Stomach smooth muscle (tissue), 2 donors: ENCODE measurements around the gene NFIA.

ENCODE experiments used
- H3K27ac ChIP-seq: one replicate; pipeline ENCODE4 v1.7.0; 2013; ENCODE audit warnings: mild to moderate bottlenecking, low read length, inconsistent platforms
- H3K27me3 ChIP-seq, 2 donors: one replicate each; pipeline ENCODE4 v1.7.0; 2013; ENCODE audit warnings: low read length in 2 of 2; ENCODE audit not compliant: insufficient read depth in 2 of 2, control insufficient read depth in 1 of 2
- H3K36me3 ChIP-seq, 2 donors: one replicate each; pipeline ENCODE4 v1.7.0; 2013; ENCODE audit warnings: low read length in 2 of 2; ENCODE audit not compliant: control insufficient read depth in 2 of 2, insufficient read depth in 2 of 2
- H3K4me1 ChIP-seq: one replicate; pipeline ENCODE4 v1.7.0; 2013; ENCODE audit warnings: low read length; ENCODE audit not compliant: control insufficient read depth, insufficient read depth
- H3K4me3 ChIP-seq, 2 donors: one replicate each; pipeline ENCODE4 v1.7.0; 2013; ENCODE audit warnings: low read length in 2 of 2
- H3K9ac ChIP-seq, 2 donors: one replicate each; pipeline ENCODE4 v1.7.0; 2013; ENCODE audit warnings: low read length in 2 of 2, mild to moderate bottlenecking in 1 of 2
- H3K9me3 ChIP-seq, 2 donors: one replicate each; pipeline ENCODE4 v1.7.0; 2013; ENCODE audit warnings: low read length in 2 of 2; ENCODE audit not compliant: control insufficient read depth in 2 of 2
- donor health status: healthy.
- donor health status: Pancreatic carcinoma.

The NFIA gene

GRCh38 chr1:61420909-61421835 lies 338.8 kb downstream of the NFIA start:
- Histone ChIP-seq H3K4me3 (no peak overlapping the region), H3K27me3 (no peaks in the 10 kb centered on the region), H3K4me1 (no peaks in the 10 kb centered on the region), H3K9me3 (no peaks in the 10 kb centered on the region), H3K9ac (no peak overlapping the region), H3K27ac (no peak overlapping the region), H3K36me3 (peaks cover 0 to 5% of the 10 kb centered on the region in 2 donors)

- no peak overlapping the region for H3K4me3 ChIP-seq
- H3K9me3 ChIP-seq: no peaks in the 10 kb centered on the region
- no peaks in the 10 kb centered on the region for H3K4me1 ChIP-seq
- H3K9ac ChIP-seq: no peak overlapping the region
- H3K36me3 ChIP-seq: peaks cover 3 to 5% of the 10 kb centered on the region in 2 donors
- H3K27me3 ChIP-seq: no peaks in the 10 kb centered on the region
- no peak overlapping the region for H3K27ac ChIP-seq
These were observed 341.3 kb downstream of the NFIA start for GRCh38 chr1:61423643-61424042.

GRCh38 chr1:61424382-61424781 lies 342.0 kb downstream of the NFIA start:
- Histone ChIP-seq H3K27ac (no peak overlapping the region), H3K4me3 (no peak overlapping the region), H3K9ac (no peak overlapping the region), H3K36me3 (peaks cover under 1 to 3% of the 10 kb centered on the region in 2 donors), H3K27me3 (no peaks in the 10 kb centered on the region), H3K9me3 (no peaks in the 10 kb centered on the region), H3K4me1 (no peaks in the 10 kb centered on the region)

GRCh38 chr1:61425040-61425439 lies 342.7 kb downstream of the NFIA start:
- Histone ChIP-seq H3K4me3 (no peak overlapping the region), H3K36me3 (peaks cover 0 to 3% of the 10 kb centered on the region in 2 donors), H3K27ac (no peak overlapping the region), H3K27me3 (no peaks in the 10 kb centered on the region), H3K9ac (no peak overlapping the region), H3K9me3 (no peaks in the 10 kb centered on the region), H3K4me1 (no peaks in the 10 kb centered on the region)

GRCh38 chr1:61426254-61426653 lies 343.9 kb downstream of the NFIA start:
- Histone ChIP-seq H3K4me3 (no peak overlapping the region), H3K9ac (no peak overlapping the region), H3K27me3 (no peaks in the 10 kb centered on the region), H3K27ac (no peak overlapping the region), H3K4me1 (no peaks in the 10 kb centered on the region), H3K9me3 (no peaks in the 10 kb centered on the region), H3K36me3 (peaks cover 0 to 3% of the 10 kb centered on the region in 2 donors)

GRCh38 chr1:61426885-61427284 lies 344.5 kb downstream of the NFIA start:
- Histone ChIP-seq H3K4me3 (no peak overlapping the region), H3K27me3 (no peaks in the 10 kb centered on the region), H3K9ac (no peak overlapping the region), H3K27ac (no peak overlapping the region), H3K4me1 (no peaks in the 10 kb centered on the region), H3K9me3 (no peaks in the 10 kb centered on the region), H3K36me3 (peaks cover 0 to 3% of the 10 kb centered on the region in 2 donors)

GRCh38 chr1:61427510-61427909 lies 345.1 kb downstream of the NFIA start:
- Histone ChIP-seq H3K36me3 (peaks cover 0 to 3% of the 10 kb centered on the region in 2 donors), H3K9me3 (no peaks in the 10 kb centered on the region), H3K4me1 (no peaks in the 10 kb centered on the region), H3K27me3 (no peaks in the 10 kb centered on the region), H3K27ac (no peak overlapping the region), H3K4me3 (no peak overlapping the region), H3K9ac (no peak overlapping the region)

- no peak overlapping the region for H3K4me3 ChIP-seq
- H3K4me1 ChIP-seq: no peaks in the 10 kb centered on the region
- H3K27me3 ChIP-seq: no peaks in the 10 kb centered on the region
- H3K9ac ChIP-seq: no peak overlapping the region
- peaks cover 0 to 3% of the 10 kb centered on the region in 2 donors for H3K36me3 ChIP-seq
- H3K9me3 ChIP-seq: no peaks in the 10 kb centered on the region
- no peak overlapping the region for H3K27ac ChIP-seq
These were observed 345.8 kb downstream of the NFIA start for GRCh38 chr1:61428146-61428545.

GRCh38 chr1:61432616-61433388 lies 350.4 kb downstream of the NFIA start:
- Histone ChIP-seq H3K27ac (no peak overlapping the region), H3K4me1 (peaks cover 3% of the 10 kb centered on the region), H3K27me3 (no peaks in the 10 kb centered on the region), H3K9ac (no peak overlapping the region), H3K4me3 (no peak overlapping the region), H3K9me3 (peaks cover 0 to 5% of the 10 kb centered on the region in 2 donors), H3K36me3 (peaks cover 0 to 10% of the 10 kb centered on the region in 2 donors)

GRCh38 chr1:61433646-61434045 lies 351.3 kb downstream of the NFIA start:
- Histone ChIP-seq H3K9me3 (peaks cover 0 to 5% of the 10 kb centered on the region in 2 donors), H3K4me3 (no peak overlapping the region), H3K36me3 (peaks cover 0 to 10% of the 10 kb centered on the region in 2 donors), H3K9ac (no peak overlapping the region), H3K4me1 (peaks cover 3% of the 10 kb centered on the region), H3K27me3 (no peaks in the 10 kb centered on the region), H3K27ac (no peak overlapping the region)
